GM21381 (cell line): ENCODE results near the gene TPSB2.
"Not testable (repeated sequence)": the region's sequence is repeated elsewhere in the genome, so short reads cannot be mapped to it uniquely, and the experiment has no call there.

Experiments
- ATAC-seq: cut with Tn5 transposase; IDR thresholded peaks from one replicate; pipeline ENCODE4 v1.9.1; 2021; ENCODE audit warnings: mild to moderate bottlenecking, moderate library complexity; ENCODE audit not compliant: unreplicated experiment

Gene TPSB2

DNA sequence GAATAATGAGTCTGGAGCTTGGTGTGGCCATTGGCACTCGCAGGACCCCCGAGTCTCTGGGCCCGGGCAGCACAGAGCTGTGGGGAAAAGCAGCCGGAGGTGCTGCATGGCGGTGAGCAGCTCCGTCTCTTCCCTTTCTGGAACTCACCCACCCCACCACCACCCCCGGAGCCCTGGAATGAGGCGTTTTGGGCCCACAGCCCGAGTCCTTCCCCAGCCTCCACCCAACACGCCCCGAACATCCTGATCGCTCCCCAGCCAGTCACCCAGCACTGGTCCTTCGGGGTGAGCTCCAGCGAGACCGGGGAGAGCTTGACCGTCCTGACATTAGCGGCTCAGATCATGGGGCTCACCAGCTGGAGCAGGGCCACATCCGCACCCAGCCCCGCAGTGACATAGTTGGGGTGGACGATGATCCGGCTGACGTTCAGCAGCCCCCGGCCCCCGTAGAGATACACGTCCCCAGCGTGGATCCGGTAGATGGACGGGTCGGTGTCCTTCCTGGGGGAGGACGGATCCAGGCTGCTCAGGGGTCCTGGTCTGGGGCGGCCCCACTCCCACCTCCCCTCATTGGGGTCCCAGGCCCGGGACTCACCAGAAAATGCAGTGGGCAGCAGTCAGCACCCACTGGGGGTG, 32.3 kb upstream of the TPSB2 start:
- ATAC-seq: no peak

GRCh38 chr16:1261131-1261892, 31.3 kb upstream of the TPSB2 start:
- no peak for ATAC-seq

- no peak for ATAC-seq
These were observed 30.2 kb upstream of the TPSB2 start for GRCh38 chr16:1260101-1260680.

- no peak for ATAC-seq
These were observed 29.7 kb upstream of the TPSB2 start for GRCh38 chr16:1259760-1260068.

DNA sequence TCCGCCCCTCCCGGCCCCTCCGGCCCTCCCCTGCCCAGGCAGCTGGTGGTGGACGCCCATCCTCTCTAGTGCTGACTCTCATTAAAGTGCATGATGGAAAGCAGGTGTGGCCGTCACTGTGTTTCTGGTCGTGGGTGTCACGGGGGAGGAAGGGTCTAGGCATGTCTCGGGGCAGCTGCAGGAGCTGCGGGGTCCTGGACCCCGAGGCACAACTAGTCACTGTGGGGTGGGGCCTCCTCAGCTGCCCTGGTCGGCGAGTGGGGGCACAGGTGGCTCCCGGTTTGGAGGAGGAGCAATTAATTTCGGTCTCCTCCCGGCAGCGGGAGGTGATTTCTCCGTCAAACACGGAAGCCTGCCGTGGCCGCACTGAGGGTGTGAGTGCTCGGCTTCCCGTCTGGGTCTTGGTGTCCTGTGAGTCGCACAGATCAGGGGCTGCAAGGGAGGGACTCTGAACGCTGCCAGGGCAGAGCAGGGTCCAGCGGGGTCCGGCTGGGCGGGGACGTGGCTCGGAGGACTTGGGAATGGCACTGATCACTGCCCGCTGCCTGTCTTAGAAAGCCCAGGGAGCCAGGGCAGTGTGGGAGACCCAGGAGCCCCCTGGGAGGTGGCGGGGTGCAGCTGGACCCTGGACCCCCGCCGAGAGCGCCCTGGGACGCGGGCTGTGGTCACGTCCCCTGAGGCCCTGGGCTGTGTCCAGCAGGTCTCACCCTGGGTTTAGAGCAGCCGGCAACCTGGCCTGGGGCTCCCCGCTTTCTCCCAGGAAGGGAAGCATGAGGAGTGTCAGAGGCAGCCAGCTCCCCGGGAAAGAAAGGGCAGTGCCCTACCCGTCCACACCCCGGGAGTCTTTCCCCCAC, 29.1 kb upstream of the TPSB2 start:
- ATAC-seq: no peak

- no peak for ATAC-seq
These were observed 28.2 kb upstream of the TPSB2 start for GRCh38 chr16:1258225-1258600.

DNA sequence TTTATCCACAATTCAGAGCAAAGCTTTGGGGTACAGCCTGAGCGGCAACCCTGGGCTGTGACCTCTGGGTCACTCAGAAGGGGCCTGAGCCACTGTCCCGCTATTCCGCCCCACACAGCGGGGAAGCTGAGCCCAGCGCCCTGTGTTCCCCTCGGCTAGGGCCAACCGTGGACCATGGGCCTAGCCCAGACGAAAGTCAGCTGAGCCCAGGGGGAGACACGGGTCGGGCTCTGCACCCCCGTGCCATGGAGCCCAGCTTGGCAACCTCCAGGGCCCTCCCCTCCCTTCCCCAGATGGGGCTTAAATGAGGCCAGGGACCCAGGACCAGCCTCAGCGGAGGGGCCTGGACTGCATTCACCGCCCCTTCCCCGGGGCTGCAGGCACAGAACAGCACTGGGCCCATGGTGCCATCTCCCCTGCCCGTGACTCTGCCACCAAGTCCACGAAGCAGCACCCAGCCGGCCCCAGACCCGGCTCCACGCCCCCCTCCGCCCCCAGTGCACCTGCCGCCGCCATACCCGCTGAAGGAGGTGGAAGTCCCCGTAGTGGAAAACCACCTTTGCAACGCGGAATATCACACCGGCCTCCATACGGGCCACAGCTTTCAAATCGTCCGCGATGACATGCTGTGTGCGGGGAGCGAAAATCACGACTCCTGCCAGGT, 27.7 kb upstream of the TPSB2 start:
- no peak for ATAC-seq

- ATAC-seq: no peak
These were observed 26.9 kb upstream of the TPSB2 start for GRCh38 chr16:1256874-1257322.

- ATAC-seq: not testable (repeated sequence)
These were observed 26.4 kb upstream of the TPSB2 start for GRCh38 chr16:1256296-1256873.

DNA sequence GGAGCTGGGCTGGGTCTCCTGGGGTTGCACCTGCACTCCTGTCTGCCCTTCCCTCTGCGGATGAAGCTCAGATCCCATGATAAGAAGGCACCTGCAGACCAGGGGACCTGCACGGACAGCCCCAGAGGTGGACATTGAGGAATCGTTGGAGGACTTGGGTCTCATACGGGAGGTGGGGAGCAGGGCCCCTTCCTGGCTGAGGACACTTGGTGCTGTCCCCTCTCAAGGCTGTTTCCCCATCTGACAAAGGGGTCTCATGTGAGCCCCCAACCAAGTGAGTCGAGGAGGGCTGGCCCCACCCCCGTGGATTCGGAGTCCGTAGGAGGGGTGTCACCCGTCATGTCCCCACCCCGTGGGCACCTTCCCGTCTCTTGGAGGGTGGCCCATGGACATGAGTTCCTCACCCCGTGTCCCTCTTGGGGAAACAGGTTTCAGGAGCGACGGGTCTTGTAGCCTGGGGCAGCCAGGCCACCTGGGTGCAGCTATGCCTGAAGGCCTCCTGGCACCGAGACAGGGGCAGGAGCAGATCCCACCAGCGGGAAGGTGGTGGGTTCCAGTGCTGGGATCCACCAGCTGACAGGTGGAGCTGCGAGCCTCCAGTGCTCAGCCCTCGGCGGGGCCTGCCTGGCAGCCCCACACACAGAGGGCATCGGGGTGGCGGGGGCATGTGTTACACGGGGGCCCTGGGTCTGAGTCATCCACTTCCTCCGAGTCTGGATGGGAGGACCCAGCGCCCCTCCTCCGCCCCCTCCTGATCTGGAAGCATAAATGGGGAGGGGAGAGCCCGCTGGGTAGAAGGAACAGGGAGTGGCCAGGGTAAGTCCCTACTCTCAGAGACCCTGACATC, 25.5 kb upstream of the TPSB2 start, which contains the start of gene TPSD1:
Gene TPSD1, plus strand, starts transcription at position 794 of the 847 bp plus-strand sequence. CDS start 212 bp downstream, outside the sequence.
- not testable (repeated sequence) for ATAC-seq

- ATAC-seq: not testable (repeated sequence)
These were observed 24.8 kb upstream of the TPSB2 start for GRCh38 chr16:1254821-1255220.

GRCh38 chr16:1253701-1254364, 23.8 kb upstream of the TPSB2 start:
- ATAC-seq: not testable (repeated sequence)

DNA sequence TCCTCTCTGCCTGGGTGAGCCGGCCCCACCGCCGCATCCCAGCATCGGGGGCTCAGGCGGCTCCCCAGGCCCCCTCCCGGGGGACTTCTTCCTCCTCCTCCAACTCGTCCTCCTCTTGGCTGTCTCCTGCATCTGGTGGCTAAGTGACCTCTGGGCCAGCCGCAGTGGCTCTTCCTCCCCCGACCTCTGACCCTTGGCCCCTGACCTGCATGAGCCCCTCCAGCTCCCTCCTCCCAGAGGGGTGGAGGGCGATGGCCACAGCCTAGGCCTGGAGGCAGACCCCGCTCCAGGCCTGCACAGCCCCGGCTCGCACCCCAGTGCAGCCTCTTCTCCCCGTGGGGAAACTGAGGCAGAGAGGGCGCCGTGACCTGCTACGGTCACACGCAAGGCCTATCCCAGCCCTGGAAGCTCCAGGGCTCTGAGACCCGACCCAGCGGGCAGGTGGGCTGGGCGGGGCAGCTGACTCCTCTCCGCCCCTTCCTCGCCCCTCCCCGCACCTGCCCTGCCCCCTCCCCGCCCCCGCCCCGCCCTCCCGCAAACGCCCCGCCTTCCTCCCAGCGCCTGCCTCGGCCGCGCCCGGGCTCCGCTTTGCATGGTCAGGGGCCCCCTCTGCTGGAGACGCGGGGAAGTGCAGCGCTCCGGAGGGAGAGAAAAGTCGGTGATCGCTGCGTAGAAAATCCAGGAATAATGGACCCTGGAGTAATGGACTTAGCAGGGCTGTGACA, 19.2 kb upstream of the TPSB2 start:
- not testable (repeated sequence) for ATAC-seq

DNA sequence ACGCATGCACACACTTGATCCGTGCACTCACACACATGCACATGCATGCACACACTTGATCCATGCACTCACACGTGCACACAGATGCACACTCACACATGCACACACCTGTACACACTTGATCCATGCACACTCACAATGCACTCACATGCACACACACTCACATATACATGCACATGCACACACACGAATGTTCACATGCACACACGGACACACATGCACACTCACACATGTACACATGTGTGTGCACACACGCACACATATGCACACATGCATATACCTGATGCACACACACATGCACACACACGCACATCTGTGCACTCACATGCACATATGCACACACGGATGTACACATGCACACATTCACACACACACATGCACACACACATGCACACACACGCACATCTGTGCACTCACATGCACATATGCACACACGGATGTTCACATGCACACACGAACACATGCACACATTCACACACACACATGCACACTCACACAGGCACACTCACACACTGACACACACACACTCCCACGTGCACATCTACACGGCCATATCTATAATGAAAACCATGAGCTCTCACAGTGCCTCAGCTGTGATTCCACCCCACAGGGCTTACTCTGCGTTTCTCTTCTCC, 18.0 kb upstream of the TPSB2 start:
- ATAC-seq: not testable (repeated sequence)

DNA sequence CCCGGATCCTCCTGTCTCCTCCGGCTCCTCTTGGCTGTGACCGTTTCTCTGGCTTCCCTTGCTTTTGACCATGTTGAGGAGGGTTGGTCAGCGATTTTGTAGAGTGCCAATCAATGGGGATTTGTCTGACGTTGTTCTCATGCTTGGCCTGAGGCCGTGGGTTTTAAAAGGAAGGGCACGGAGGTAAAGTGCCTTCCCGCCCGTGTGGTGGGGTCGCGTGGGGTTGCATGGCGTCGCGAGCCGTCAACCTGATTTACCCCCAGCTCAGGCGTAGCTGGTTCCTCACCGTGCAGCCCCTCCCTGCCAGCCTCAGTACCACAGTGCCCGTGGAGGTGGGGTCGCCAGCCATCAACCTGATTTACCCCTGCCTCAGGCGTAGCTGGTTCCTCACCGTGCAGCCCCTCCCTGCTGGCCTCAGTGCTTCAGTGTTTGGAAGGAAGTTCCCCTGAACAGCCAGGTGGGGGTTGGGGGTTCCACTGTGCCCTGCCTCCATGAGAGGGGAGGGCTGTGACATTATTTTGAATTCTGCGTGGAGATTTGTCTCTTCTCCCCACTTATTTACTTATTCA, 15.6 kb upstream of the TPSB2 start:
- ATAC-seq: no peak

DNA sequence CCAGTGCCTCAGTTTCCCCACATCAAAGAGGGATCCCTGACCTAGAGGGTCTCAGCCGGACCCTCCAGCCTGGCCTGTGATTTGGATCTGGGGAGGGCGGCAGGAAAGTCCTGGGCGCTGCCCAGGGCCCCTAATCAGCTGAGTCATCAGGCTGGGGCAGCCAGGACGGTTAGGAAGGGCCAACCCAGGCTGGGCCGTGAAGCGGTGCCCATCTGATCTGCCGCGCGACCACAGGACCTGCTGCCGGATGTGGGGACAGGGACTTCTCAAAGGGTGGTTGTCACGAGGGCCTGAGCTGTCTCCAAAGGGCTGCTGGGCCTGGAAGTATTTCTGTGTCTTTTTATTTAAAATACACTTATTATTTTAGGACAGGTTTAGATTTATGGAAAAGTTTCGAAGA, 14.9 kb upstream of the TPSB2 start:
- no peak for ATAC-seq
